Measurements from ENCODE around the gene IRF9. TPM values are rescaled to one million over a fixed set of nuclear protein-coding genes. Genes with fewer than 3 reads are reported as not detected.

The IRF9 gene
- total and polyA plus RNA-seq, 11 donors, result 23.4 to 169 (median 29.8) TPM

GRCh38 chr14:24172261-24172860 is 11.3 kb downstream of the IRF9 start:
- intact Hi-C loops (cut with DNase I), result no loop called here
- Histone ChIP-seq H3K9me3 (no peaks in the 10 kb centered on the region), H3K27ac (peak overlapping the region in 2 of 12 donors; percentile 37 to 42), H3K36me3 (peaks cover 0 to 71% (median 45%) of the 10 kb centered on the region in 9 donors), H3K27me3 (no peaks in the 10 kb centered on the region), H3K4me3 (peak overlapping the region in 11 of 12 donors; percentile 1 to 52 (median 33)), H3K4me1 (peaks cover 0 to 26% (median 7%) of the 10 kb centered on the region in 12 donors)
- DNase-seq, result peak in 1 of 5 donors; percentile 64
- TF ChIP-seq POLR2A (IDR thresholded peaks at IDR 0.05), result no peak
- TF ChIP-seq CTCF (IDR thresholded peaks at IDR 0.05), result no peak
- WGBS, 4 donors, result 32 to 61% (median 50%) methylated on average over 23 to 30 of the region's 30 CpGs
- ATAC-seq, result peak in 1 of 4 donors; percentile 3

GRCh38 chr14:24172871-24173281 is 11.8 kb downstream of the IRF9 start:
- ATAC-seq (no peak), DNase-seq (peak in 1 of 5 donors; percentile 58)
- 67 to 90% (median 80%) methylated on average over 19 to 20 of the region's 20 CpGs for WGBS, 4 donors
- Histone ChIP-seq H3K27me3 (no peaks in the 10 kb centered on the region), H3K36me3 (peaks cover 0 to 71% (median 45%) of the 10 kb centered on the region in 9 donors), H3K27ac (no peak overlapping the region), H3K9me3 (no peaks in the 10 kb centered on the region), H3K4me1 (peaks cover 0 to 21% (median 7%) of the 10 kb centered on the region in 12 donors), H3K4me3 (peak overlapping the region in 2 of 12 donors; percentile 47 to 52)
- intact Hi-C loops (cut with DNase I), result no loop called here
- TF ChIP-seq POLR2A (IDR thresholded peaks at IDR 0.05) (no peak), CTCF (IDR thresholded peaks at IDR 0.05) (no peak)

- 93 to 100% (median 97%) methylated on average over 5 of the region's 5 CpGs for WGBS, 4 donors
- H3K4me1 ChIP-seq, result peaks cover 0 to 23% (median 14%) of the 10 kb centered on the region in 12 donors
- intact Hi-C loops (cut with DNase I), result no loop called here
- no peak for DNase-seq
- H3K36me3 ChIP-seq, result peaks cover 0 to 83% (median 47%) of the 10 kb centered on the region in 9 donors
- no peaks in the 10 kb centered on the region for H3K9me3 ChIP-seq
- H3K27me3 ChIP-seq, result no peaks in the 10 kb centered on the region
- H3K27ac ChIP-seq, result no peak overlapping the region
- TF ChIP-seq CTCF (IDR thresholded peaks at IDR 0.05) (no peak), POLR2A (IDR thresholded peaks at IDR 0.05) (no peak)
- H3K4me3 ChIP-seq, result no peak overlapping the region
- no peak for ATAC-seq
Measured at GRCh38 chr14:24176599-24176998, 15.5 kb downstream of the IRF9 start.

GRCh38 chr14:24177041-24177825 is 16.2 kb downstream of the IRF9 start:
- DNase-seq (no peak), ATAC-seq (no peak)
- Histone ChIP-seq H3K9me3 (no peaks in the 10 kb centered on the region), H3K27ac (no peak overlapping the region), H3K27me3 (no peaks in the 10 kb centered on the region), H3K4me3 (no peak overlapping the region), H3K4me1 (peaks cover 0 to 17% (median 10%) of the 10 kb centered on the region in 12 donors), H3K36me3 (peaks cover 0 to 88% (median 50%) of the 10 kb centered on the region in 9 donors)
- intact Hi-C loops (cut with DNase I), result no loop called here
- 91 to 94% (median 92%) methylated on average over 10 to 12 of the region's 12 CpGs for WGBS, 4 donors
- TF ChIP-seq CTCF (IDR thresholded peaks at IDR 0.05) (no peak), POLR2A (IDR thresholded peaks at IDR 0.05) (no peak)
